Activated T-cell treated with anti-CD3 and anti-CD28 coated beads for 1 hour (primary cell): Measurements from ENCODE around the gene GP5.

ENCODE experiments used
- DNase-seq: peaks from one replicate; pipeline ENCODE4 v3.0.0-alpha.2; 2020; ENCODE audit warnings: low read depth

Gene GP5, protein sequence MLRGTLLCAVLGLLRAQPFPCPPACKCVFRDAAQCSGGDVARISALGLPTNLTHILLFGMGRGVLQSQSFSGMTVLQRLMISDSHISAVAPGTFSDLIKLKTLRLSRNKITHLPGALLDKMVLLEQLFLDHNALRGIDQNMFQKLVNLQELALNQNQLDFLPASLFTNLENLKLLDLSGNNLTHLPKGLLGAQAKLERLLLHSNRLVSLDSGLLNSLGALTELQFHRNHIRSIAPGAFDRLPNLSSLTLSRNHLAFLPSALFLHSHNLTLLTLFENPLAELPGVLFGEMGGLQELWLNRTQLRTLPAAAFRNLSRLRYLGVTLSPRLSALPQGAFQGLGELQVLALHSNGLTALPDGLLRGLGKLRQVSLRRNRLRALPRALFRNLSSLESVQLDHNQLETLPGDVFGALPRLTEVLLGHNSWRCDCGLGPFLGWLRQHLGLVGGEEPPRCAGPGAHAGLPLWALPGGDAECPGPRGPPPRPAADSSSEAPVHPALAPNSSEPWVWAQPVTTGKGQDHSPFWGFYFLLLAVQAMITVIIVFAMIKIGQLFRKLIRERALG

GRCh38 chr3:194399166-194399565 is at the start of gene GP5:
Gene GP5 (minus strand): TSS chr3:194399266. CDS start chr3:194398282, 984 bp downstream.
- no peak for DNase-seq

GRCh38 chr3:194447657-194448056 is 48.6 kb upstream of the GP5 start:
- no peak for DNase-seq

DNA sequence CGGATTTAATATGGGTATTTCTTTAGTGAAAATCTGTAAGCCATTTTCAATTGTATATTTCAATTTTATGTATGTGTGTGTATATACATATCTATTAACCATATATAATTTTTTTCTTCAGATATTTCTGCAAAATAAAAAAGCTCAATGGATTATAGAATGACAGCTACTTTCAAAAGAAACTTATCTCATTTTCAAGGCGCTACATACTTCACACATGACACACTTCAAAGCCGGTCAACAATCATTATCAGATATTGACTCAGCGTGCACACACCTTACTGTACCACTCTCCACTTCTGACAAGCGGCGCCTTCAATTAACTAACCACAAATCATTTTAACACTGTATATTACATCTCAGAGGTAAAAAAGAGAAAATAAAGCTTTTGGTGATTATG is 48.1 kb upstream of the GP5 start:
- DNase-seq, result no peak

GRCh38 chr3:194446754-194447153 is 47.7 kb upstream of the GP5 start:
- DNase-seq, result no peak

- DNase-seq, result no peak
These were observed 47.1 kb upstream of the GP5 start for GRCh38 chr3:194446172-194446571.

- DNase-seq, result no peak
These were observed 44.8 kb upstream of the GP5 start for GRCh38 chr3:194443901-194444300.

DNA sequence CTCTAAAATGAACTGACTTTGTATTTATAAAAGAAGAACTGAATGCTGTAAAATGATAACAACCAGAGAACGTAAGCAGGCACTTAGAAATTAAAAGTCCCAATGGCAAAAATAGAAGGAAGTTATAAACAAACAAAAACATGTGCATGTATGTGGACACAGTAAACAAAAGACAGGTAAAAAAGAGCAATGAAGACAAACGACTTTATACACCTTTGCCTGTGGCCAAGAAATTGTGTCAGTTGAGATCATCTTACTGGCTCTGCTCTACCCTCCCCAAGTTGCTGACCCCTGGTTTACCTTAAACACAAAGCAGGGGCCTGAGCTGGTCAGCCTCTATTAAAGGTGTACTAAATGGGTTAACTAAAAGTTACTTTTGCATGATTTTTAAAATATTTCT is 41.7 kb upstream of the GP5 start:
- DNase-seq, result no peak

- DNase-seq, result no peak
These were observed 41.0 kb upstream of the GP5 start for GRCh38 chr3:194439881-194440550.

DNA sequence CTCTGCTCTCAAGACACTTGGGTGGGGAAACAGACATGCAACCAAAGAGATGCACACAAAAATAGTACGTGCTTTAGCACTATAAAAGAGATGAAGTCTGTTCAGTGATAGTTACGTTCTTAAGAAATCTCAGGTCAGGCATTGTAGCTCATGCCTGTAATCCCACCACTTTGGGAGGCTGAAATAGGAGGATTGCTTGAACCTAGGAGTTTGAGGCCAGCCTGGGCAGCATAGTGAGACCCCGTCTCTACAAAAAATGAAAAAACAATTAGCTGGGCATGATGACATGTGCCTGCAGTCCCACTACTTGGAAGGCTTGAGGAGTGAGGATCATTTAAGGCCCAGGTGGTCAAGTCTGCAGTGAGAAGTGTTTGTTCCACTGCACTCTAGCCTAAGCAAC is 35.4 kb upstream of the GP5 start:
- DNase-seq, result no peak

DNA sequence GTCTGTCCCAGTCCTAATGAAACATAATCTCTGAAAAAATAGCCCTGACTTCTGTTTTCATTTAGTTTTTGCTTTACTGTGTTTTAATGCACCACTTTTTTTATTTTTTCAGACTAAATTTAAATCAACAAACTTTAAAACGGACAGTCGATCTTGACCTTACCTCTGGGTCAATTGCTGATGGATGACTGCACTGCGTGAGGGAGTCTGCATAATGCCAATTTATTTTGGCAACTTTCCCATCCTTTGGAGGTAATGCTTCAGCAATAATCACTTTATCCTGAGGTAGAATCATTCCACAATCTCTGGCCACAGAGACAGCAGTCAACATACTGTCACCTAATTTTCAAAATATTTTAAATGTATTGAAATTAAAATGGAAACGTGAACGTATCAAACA is 32.5 kb upstream of the GP5 start:
- no peak for DNase-seq

DNA sequence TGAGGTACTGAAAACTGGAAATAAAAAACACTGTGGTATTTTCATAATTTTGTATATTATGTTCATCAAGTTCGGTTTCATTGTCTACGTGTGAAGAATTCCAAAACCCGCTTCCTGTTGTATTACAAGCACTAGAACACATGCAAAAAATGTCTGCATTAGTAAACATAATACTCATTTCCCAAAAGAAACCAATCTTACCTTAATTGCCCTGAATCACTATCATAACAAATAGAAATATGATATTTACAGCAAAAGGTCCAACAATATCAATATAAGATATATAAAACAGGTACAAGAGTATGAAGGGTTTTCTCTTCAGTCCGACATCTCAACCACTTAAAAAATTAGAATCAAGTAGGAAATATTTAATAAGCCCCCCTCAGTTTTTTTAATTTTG is 26.3 kb upstream of the GP5 start:
- DNase-seq, result no peak

DNA sequence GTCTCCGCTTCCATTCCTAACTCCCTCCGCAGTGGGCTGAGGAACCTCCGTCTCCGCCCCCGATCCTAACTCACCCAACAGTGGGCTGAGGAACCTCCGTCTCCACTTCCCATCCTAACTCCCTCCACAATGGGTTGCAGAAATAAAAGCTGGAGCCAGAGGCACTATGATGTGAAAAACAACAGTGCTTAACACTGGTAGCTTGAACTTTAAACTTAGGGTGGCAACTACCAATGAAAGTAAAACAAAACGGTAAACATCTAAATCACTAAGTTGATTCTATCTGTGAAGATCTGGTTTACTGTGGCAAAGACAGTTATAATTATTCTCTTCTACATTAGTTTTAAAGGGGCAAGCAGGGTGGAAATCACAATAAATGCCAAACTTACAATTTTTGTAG is 25.9 kb upstream of the GP5 start:
- no peak for DNase-seq

GRCh38 chr3:194424373-194424772 is 25.3 kb upstream of the GP5 start:
- DNase-seq, result no peak

DNA sequence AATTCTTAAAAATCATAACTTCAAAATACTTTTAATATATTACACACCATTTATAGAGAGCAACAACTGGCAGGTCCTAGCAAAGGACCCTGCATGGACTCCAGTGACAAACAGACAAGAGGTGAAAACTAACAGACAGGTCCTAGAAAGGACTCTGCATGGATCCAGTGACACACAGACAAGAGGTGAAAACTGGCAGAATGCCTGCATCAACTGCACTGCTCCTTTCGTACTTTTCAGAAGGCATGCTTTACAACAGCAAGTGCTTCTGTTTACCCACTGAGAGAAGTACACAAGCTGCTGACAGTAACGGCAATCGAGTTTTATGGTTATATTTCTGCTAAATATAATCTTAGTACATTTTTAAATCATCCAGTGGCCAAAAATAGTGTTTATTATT is 24.3 kb upstream of the GP5 start:
- DNase-seq, result no peak

DNA sequence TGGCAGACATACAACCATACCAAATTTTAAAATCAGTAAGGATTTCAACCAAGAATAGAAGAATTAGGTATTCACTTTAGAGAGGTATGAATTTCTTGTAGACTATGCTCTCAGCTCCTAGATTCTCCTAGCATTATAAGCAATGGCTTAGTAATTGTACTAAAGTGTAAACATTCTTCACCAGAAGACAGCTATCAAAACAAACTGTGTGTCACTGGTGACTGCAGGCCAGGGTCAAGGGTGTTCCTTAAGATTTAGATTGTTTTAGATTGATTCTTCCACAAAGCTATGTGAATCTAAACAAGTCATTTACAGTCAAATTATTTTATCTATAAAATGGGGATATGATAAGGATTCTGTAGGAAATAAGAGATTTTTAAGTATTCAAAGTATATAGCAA is 23.1 kb upstream of the GP5 start:
- DNase-seq, result no peak

- DNase-seq, result no peak
These were observed 19.6 kb upstream of the GP5 start for GRCh38 chr3:194418671-194419070.

DNA sequence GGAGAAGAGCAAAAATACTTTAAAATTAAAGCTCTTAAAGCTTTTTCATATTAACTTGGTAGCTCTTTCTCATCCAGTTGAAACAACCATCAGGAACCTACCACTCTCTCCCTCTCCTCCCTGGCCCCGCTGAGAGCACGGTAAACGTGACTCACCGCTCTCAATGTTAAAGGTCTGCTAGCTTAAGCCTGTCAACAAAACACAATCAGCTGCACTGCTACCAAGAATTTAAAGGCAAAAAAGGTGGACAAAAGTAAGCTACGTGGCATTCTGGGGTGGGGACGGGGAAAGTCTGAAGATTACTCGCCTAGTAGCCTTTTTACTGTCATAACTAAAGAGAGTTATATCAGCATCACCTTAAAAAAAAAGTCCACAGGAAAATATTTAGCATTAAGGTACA is 8.4 kb upstream of the GP5 start:
- no peak for DNase-seq

- no peak for DNase-seq
These were observed 6.7 kb upstream of the GP5 start for GRCh38 chr3:194405766-194406165.

GRCh38 chr3:194404365-194405140 is 5.5 kb upstream of the GP5 start:
- DNase-seq, result peak; percentile 26

- no peak for DNase-seq
These were observed 2.8 kb upstream of the GP5 start for GRCh38 chr3:194401868-194402329.

GRCh38 chr3:194401346-194401745 is 2.3 kb upstream of the GP5 start:
- DNase-seq, result no peak

- DNase-seq, result no peak
These were observed 877 bp upstream of the GP5 start for GRCh38 chr3:194399874-194400411.
